ENCODE results near the gene KRTAP1-1.

- no peak for TF ChIP-seq CTCF (conservative IDR thresholded peaks at IDR 0.05; ENCODE audit: low read depth, low read length)
- TF ChIP-seq MXI1 (IDR thresholded peaks at IDR 0.05; ENCODE audit: borderline replicate concordance, low read depth, low read length) = no peak
- no peak for TF ChIP-seq POLR2A (IDR thresholded peaks at IDR 0.05; ENCODE audit: low read depth, low read length)
These were observed 26.0 kb upstream of the KRTAP1-1 start for GRCh38 chr17:41067281-41067680.
